H1 (cell line): ENCODE results near the gene JADE3. TPM values are rescaled to one million over a fixed set of nuclear protein-coding genes. Genes with fewer than 3 reads are reported as not detected.

Experiments
- CTCF ChIA-PET: fragments of 300-600 bp; sonication (Branson Sonifier 250); formaldehyde crosslinking; loops from one replicate; lab custom pipeline; 2021; ENCODE audit not compliant: partially characterized antibody; lab: Charles Lee
- POLR2A ChIA-PET: fragments of 300-600 bp; sonication (Branson Sonifier 250); formaldehyde crosslinking; loops from one replicate; lab custom pipeline; 2021; ENCODE audit warnings: inconsistent platforms; ENCODE audit not compliant: partially characterized antibody; lab: Charles Lee
- DNase-seq, 2 experiments: peaks; one replicate each; pipeline versions ENCODE4 v3.0.0 to v3.0.0-alpha.2; 2010 to 2022; ENCODE audit warnings: low spot score in 2 of 2, low read depth in 1 of 2, mixed read lengths in 1 of 2
- FAIRE-seq: peaks from 2 replicates; lab custom pipeline; 2011; peaks lifted over from hg19 to GRCh38; lab: Jason Lieb, UNC
- H2AFZ ChIP-seq: 2 replicates; pipeline ENCODE4 v1.8.1; 2012; ENCODE audit warnings: low read length, inconsistent platforms
- H2AK5ac ChIP-seq: 2 replicates; pipeline ENCODE4 v1.6.1; 2013; ENCODE audit warnings: low read depth, low read length
- H2BK120ac ChIP-seq: replicated peaks from 2 replicates; pipeline ENCODE3; 2013; ENCODE audit warnings: low read depth, low read length, inconsistent platforms
- H2BK12ac ChIP-seq: 2 replicates; pipeline ENCODE4 v1.6.1; 2013; ENCODE audit warnings: low read depth, low read length
- H2BK15ac ChIP-seq: 2 replicates; pipeline ENCODE4 v1.6.1; 2013; ENCODE audit warnings: low read length
- H2BK20ac ChIP-seq: 2 replicates; pipeline ENCODE4 v1.6.1; 2013; ENCODE audit warnings: low read length
- H2BK5ac ChIP-seq: 2 replicates; pipeline ENCODE4 v1.6.1; 2013; ENCODE audit warnings: low read depth, low read length
- H3K14ac ChIP-seq: 2 replicates; pipeline ENCODE4 v1.6.1; 2013; ENCODE audit warnings: inconsistent platforms; ENCODE audit not compliant: insufficient read length
- H3K18ac ChIP-seq: 2 replicates; pipeline ENCODE4 v1.6.1; 2013; ENCODE audit warnings: low read length; ENCODE audit errors: extremely low read depth
- H3K23ac ChIP-seq: 2 replicates; pipeline ENCODE4 v1.6.1; 2013; ENCODE audit warnings: inconsistent platforms; ENCODE audit not compliant: insufficient read length
- H3K23me2 ChIP-seq: 2 replicates; pipeline ENCODE4 v1.6.1; 2013; ENCODE audit warnings: low read depth, low read length
- H3K27ac ChIP-seq: 2 replicates; pipeline ENCODE4 v1.6.1; 2011; ENCODE audit warnings: low read depth, low read length, inconsistent platforms
- H3K27me3 ChIP-seq, 4 experiments: replicated peaks in 1 of 4; 1 replicate in 1 of 4; 2 replicates in 3 of 4; pipeline versions ENCODE4 v1.6.1 to v1.8.1; 2011 to 2013; ENCODE audit warnings: low read length in 3 of 4, mild to moderate bottlenecking in 3 of 4, inconsistent platforms in 2 of 4, mixed read lengths in 2 of 4, moderate library complexity in 1 of 4; ENCODE audit not compliant: control insufficient read depth in 3 of 4, insufficient read depth in 3 of 4; ENCODE audit errors: extremely low read depth in 1 of 4
- H3K36me3 ChIP-seq, 4 experiments: 2 replicates each; pipeline versions ENCODE4 v1.6.1 to v1.8.1; 2011 to 2013; ENCODE audit warnings: mild to moderate bottlenecking in 4 of 4, low read length in 3 of 4, moderate library complexity in 2 of 4, control low read depth in 1 of 4, inconsistent platforms in 1 of 4; ENCODE audit not compliant: insufficient read depth in 4 of 4, control insufficient read depth in 2 of 4
- H3K4ac ChIP-seq: replicated peaks from 2 replicates; pipeline ENCODE3; 2013; ENCODE audit warnings: low read length, low read depth, mixed read lengths, inconsistent platforms; ENCODE audit not compliant: insufficient read length
- H3K4me1 ChIP-seq, 4 experiments: replicated peaks in 1 of 4; 1 replicate in 1 of 4; 2 replicates in 3 of 4; pipeline versions ENCODE4 v1.6.1 to v1.8.1; 2011 to 2013; ENCODE audit warnings: low read length in 3 of 4, inconsistent platforms in 2 of 4, mixed read lengths in 1 of 4; ENCODE audit not compliant: insufficient read depth in 4 of 4, control insufficient read depth in 3 of 4
- H3K4me2 ChIP-seq, 2 experiments: 2 replicates each; pipeline versions ENCODE4 v1.6.1 to v1.8.1; 2011 to 2013; ENCODE audit warnings: low read depth in 2 of 2, low read length in 2 of 2, control low read depth in 1 of 2, inconsistent platforms in 1 of 2, mild to moderate bottlenecking in 1 of 2; ENCODE audit not compliant: insufficient read depth in 1 of 2
- H3K4me3 ChIP-seq, 4 experiments: fragments of 200-600, 300-600 bp in 1 of 4; sonication (generic), shearing (Covaris generic), sonication (Bioruptor Twin) in 1 of 4; 2 replicates each; pipeline versions ENCODE4 v1.5.1 to v1.8.1; 2011 to 2016; ENCODE audit warnings: low read length in 4 of 4, low read depth in 3 of 4, control low read depth in 2 of 4, inconsistent platforms in 2 of 4, mild to moderate bottlenecking in 2 of 4, mixed read lengths in 1 of 4, moderate library complexity in 1 of 4; ENCODE audit not compliant: insufficient read depth in 2 of 4; ENCODE audit errors: extremely low read depth in 1 of 4
- H3K56ac ChIP-seq: replicated peaks from 2 replicates; pipeline ENCODE3; 2013; ENCODE audit warnings: low read depth, mild to moderate bottlenecking, mixed read lengths, low read length, inconsistent platforms; ENCODE audit not compliant: insufficient read length
- H3K79me1 ChIP-seq: 2 replicates; pipeline ENCODE4 v1.6.1; 2013; ENCODE audit warnings: low read depth, low read length, control low read depth
- H3K79me2 ChIP-seq, 2 experiments: 2 replicates each; pipeline versions ENCODE4 v1.6.1 to v1.8.1; 2012 to 2013; ENCODE audit warnings: low read length in 2 of 2, mild to moderate bottlenecking in 2 of 2, inconsistent platforms in 1 of 2; ENCODE audit not compliant: insufficient read depth in 2 of 2, control insufficient read depth in 1 of 2
- H3K9ac ChIP-seq, 4 experiments: replicated peaks in 1 of 4; 1 replicate in 1 of 4; 2 replicates in 3 of 4; pipeline versions ENCODE4 v1.6.1 to v1.8.1; 2011 to 2013; ENCODE audit warnings: low read depth in 3 of 4, low read length in 3 of 4, control low read depth in 2 of 4, mild to moderate bottlenecking in 2 of 4, moderate library complexity in 2 of 4, inconsistent platforms in 1 of 4; ENCODE audit errors: extremely low read depth in 1 of 4
- H3K9me3 ChIP-seq, 2 experiments: 2 replicates each; pipeline versions ENCODE4 v1.6.1 to v1.8.1; 2012 to 2013; ENCODE audit warnings: mild to moderate bottlenecking in 2 of 2, moderate library complexity in 2 of 2, control low read depth in 1 of 2, inconsistent platforms in 1 of 2, low read depth in 1 of 2, low read length in 1 of 2, mixed read lengths in 1 of 2; ENCODE audit not compliant: insufficient read depth in 2 of 2
- H4K20me1 ChIP-seq, 2 experiments: replicated peaks in 1 of 2; 2 replicates each; pipeline versions ENCODE3 to v1.8.1; 2011 to 2013; ENCODE audit warnings: inconsistent platforms in 2 of 2, low read length in 2 of 2, mild to moderate bottlenecking in 1 of 2; ENCODE audit not compliant: insufficient read depth in 2 of 2, control insufficient read depth in 1 of 2
- H4K5ac ChIP-seq: 2 replicates; pipeline ENCODE4 v1.6.1; 2013; ENCODE audit warnings: low read length, low read depth, mixed read lengths, inconsistent platforms; ENCODE audit not compliant: insufficient read length
- H4K8ac ChIP-seq: 2 replicates; pipeline ENCODE4 v1.8.0; 2013; ENCODE audit warnings: mild to moderate bottlenecking, moderate library complexity, low read length, inconsistent platforms; ENCODE audit not compliant: insufficient read depth; ENCODE audit errors: extremely low read depth
- H4K91ac ChIP-seq: replicated peaks from 2 replicates; pipeline ENCODE3; 2013; ENCODE audit warnings: low read length, mixed read lengths, inconsistent platforms; ENCODE audit not compliant: insufficient read length
- HDAC6 ChIP-seq: IDR thresholded peaks from one replicate; pipeline ENCODE4 v1.7.1; 2012; ENCODE audit warnings: low read depth, mild to moderate bottlenecking, inconsistent platforms, low read length, moderate library complexity
- POU5F1 ChIP-seq: IDR thresholded peaks from 2 replicates; pipeline ENCODE4 v1.6.1; 2011; ENCODE audit warnings: low read depth, mild to moderate bottlenecking, low read length, moderate library complexity
- RBBP5 ChIP-seq: IDR thresholded peaks from 2 replicates; pipeline ENCODE4 v1.7.1; 2012; ENCODE audit warnings: low read depth, mild to moderate bottlenecking, inconsistent platforms, low read length, moderate library complexity, borderline replicate concordance
- SIN3A ChIP-seq, 2 experiments: IDR thresholded peaks in 1 of 2; conservative IDR thresholded peaks in 1 of 2; 2 replicates each; pipeline ENCODE4 v1.6.1; 2011 to 2012; ENCODE audit warnings: low read length in 2 of 2, improper control_type of control experiment in 1 of 2, low read depth in 1 of 2, mild to moderate bottlenecking in 1 of 2
- SIRT6 ChIP-seq: IDR thresholded peaks from one replicate; pipeline ENCODE4 v1.7.1; 2012; ENCODE audit warnings: low read length, inconsistent platforms
- SRF ChIP-seq: IDR thresholded peaks from 2 replicates; pipeline ENCODE4 v1.6.1; 2011; ENCODE audit warnings: mild to moderate bottlenecking, low read depth, low read length, moderate library complexity
- SUZ12 ChIP-seq: fragments of 200-600 bp; sonication (generic); IDR thresholded peaks from 2 replicates; pipeline ENCODE4 v1.6.1; 2012; ENCODE audit warnings: mild to moderate bottlenecking, inconsistent platforms, low read length, moderate library complexity, mixed read lengths
- WGBS, 2 experiments: shearing (Covaris generic) in 1 of 2; methylation state at CpG; one replicate each; pipeline versions ENCODE4 v1.1.6 to v1.1.7; 2013 to 2015; ENCODE audit warnings: low lambda C conversion rate in 2 of 2, mixed read lengths in 2 of 2, inconsistent platforms in 1 of 2, low coverage in 1 of 2, missing lambda C conversion rate in 1 of 2; ENCODE audit not compliant: insufficient replicate concordance in 2 of 2, insufficient coverage in 1 of 2, insufficient read length in 1 of 2; ENCODE audit errors: extremely low coverage in 1 of 2, missing lambda C conversion rate in 1 of 2; 5-methylcytosine and 5-hydroxymethylcytosine counted together
- polyA plus RNA-seq, 7 experiments: library from polyadenylated mRNA; depleted of rRNA in 3 of 7; stranded (reverse) in 5 of 7; unstranded in 2 of 7; fragments of >200 nt in 5 of 7; fragments of 200-250 nt in 2 of 7; gene quantifications; 1 replicate in 5 of 7; 2 replicates in 1 of 7; 4 replicates in 1 of 7; pipeline versions ENCODE4 v1.2.1 to v1.2.3, GENCODE V29; 2011 to 2013; ENCODE audit warnings: missing spikeins in 2 of 7, mixed read lengths in 2 of 7
- total RNA-seq: library from RNA; stranded (reverse); fragmentation: NEBNext Ultra II Directional; extraction: Animal tissue kit (Norgen Biotek cat#: 25700); gene quantifications from 2 replicates; pipeline ENCODE4 v1.2.1, GENCODE V29; 2021
- TF ChIP-seq, protein P1 (sequence below): IDR thresholded peaks from 2 replicates; pipeline ENCODE4 v1.6.1; 2012; ENCODE audit warnings: inconsistent platforms

Gene JADE3
- total and polyA plus RNA-seq, 2 of the 8 experiments (the other 6 are each of a cell fraction or from before 2014, with no cell fraction given): 6.9 to 21.5 TPM

- no peak overlapping the region for H3K56ac ChIP-seq
- no peaks in the 10 kb centered on the region for H3K4me1 ChIP-seq
- H3K9me3 ChIP-seq: no peaks in the 10 kb centered on the region
- H4K20me1 ChIP-seq: no peaks in the 10 kb centered on the region
- H3K79me2 ChIP-seq: no peaks in the 10 kb centered on the region
- no peak overlapping the region for H2BK20ac ChIP-seq
- H3K18ac ChIP-seq: no peak overlapping the region
- POLR2A ChIA-PET: interaction anchor here (0.5 kb wide), 1 partner anchor 34 kb away, joined by 3 read pairs; no protein-coding TSS in a partner anchor
- H4K5ac ChIP-seq: no peak overlapping the region
- no peak overlapping the region for H3K4me2 ChIP-seq
- no peak overlapping the region for H3K27ac ChIP-seq
- H3K9ac ChIP-seq: no peak overlapping the region
- H2BK120ac ChIP-seq: no peak overlapping the region
- no peak overlapping the region for H3K4ac ChIP-seq
- CTCF ChIA-PET: interaction anchor here (1.0 to 1.2 kb wide), 2 partner anchors 34 to 86 kb away, joined by 3 to 4 read pairs; partner anchors contain the start of genes NDUFB11 and RBM10
- H2AK5ac ChIP-seq: no peak overlapping the region
- no peaks in the 10 kb centered on the region for H3K23me2 ChIP-seq
- no peak overlapping the region for H4K8ac ChIP-seq
- H2BK5ac ChIP-seq: no peak overlapping the region
- H3K27me3 ChIP-seq: no peaks in the 10 kb centered on the region
- H3K4me3 ChIP-seq: no peak overlapping the region
- H3K79me1 ChIP-seq: no peaks in the 10 kb centered on the region
- TF ChIP-seq SRF (no peak), RBBP5 (no peak), SIRT6 (no peak), POU5F1 (no peak), SUZ12 (no peak), SIN3A (conservative IDR thresholded peaks at IDR 0.05 in 1 of 2, IDR thresholded peaks at IDR 0.05 in 1 of 2; ENCODE audit: low read depth in 1 of 2, low read length in 2 of 2) (no peak), HDAC6 (no peak)
- TF ChIP-seq, protein P1, sequence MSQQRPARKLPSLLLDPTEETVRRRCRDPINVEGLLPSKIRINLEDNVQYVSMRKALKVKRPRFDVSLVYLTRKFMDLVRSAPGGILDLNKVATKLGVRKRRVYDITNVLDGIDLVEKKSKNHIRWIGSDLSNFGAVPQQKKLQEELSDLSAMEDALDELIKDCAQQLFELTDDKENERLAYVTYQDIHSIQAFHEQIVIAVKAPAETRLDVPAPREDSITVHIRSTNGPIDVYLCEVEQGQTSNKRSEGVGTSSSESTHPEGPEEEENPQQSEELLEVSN: no peak
- no peak overlapping the region for H4K91ac ChIP-seq
- no peak overlapping the region for H3K14ac ChIP-seq
- H2BK15ac ChIP-seq: no peak overlapping the region
- H3K36me3 ChIP-seq: peaks cover 0 to 8% (median 2%) of the 10 kb centered on the region in 4 experiments; a peak in 4 of 8 replicates
- H2BK12ac ChIP-seq: no peak overlapping the region
- H3K23ac ChIP-seq: no peak overlapping the region
- no peak for DNase-seq
- no peak for FAIRE-seq
- WGBS, 2 experiments: 88% methylated on average over 1 of the region's 1 CpG; no CpG with 5 or more reads in 1 of the 2 experiments
- no peak overlapping the region for H2AFZ ChIP-seq
Observed at GRCh38 chrX:47059142-47059874, 147.1 kb downstream of the JADE3 start.
